ENCODE measurements around the gene ISCA1. TPM values are rescaled to one million over a fixed set of nuclear protein-coding genes. Genes with fewer than 3 reads are reported as not detected.
"Not testable (repeated sequence)": the region's sequence is repeated elsewhere in the genome, so short reads cannot be mapped to it uniquely, and the experiment has no call there.

ISCA1 gene
- total RNA-seq, 3 donors from 2014 or later = 37.1 to 43.4 (median 42.1) TPM

DNA sequence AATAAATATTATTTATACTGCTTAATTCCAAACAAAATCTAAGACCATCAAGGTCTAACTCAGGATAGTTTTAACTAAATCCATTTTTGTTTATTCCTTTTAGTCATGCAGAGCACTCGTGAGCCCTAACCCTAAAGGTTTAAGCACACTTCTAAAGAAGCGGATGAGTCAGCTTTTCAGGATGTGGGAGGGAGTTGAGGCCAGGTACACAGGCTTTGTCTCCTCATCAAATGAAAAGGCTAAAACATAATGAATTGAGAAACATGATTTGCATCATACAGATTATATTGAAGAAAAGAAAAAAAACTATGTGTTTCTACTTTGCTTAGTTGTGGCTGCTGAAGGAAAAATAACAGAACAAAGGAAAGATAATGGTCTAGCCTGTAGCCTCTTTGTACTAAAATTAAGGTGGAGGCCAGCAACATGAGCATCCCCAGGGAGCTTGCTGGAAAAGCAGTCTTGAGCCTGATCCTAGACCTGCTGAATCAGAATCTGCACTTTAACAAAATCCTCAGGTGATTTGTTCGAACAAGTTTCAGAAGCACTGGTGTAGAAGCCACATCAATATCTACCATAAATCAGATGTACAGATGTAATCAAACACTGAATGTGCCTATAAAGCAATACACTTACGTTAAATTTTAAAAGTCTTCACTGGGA lies 21.1 kb upstream of the ISCA1 start:
- ATAC-seq = peak; percentile 98
- H3K36me3 Mint-ChIP-seq (ENCODE audit: insufficient read depth) = peaks cover 53% of the 10 kb centered on the region
- no peaks in the 10 kb centered on the region for H3K27me3 Mint-ChIP-seq (ENCODE audit: low read depth)
- H3K4me1 Mint-ChIP-seq (ENCODE audit: low read depth) = peaks cover 18% of the 10 kb centered on the region
- DNase-seq = peak; percentile 47
- peak overlapping the region; percentile 57 for H3K4me3 Mint-ChIP-seq
- no peaks in the 10 kb centered on the region for H3K9me3 Mint-ChIP-seq

DNA sequence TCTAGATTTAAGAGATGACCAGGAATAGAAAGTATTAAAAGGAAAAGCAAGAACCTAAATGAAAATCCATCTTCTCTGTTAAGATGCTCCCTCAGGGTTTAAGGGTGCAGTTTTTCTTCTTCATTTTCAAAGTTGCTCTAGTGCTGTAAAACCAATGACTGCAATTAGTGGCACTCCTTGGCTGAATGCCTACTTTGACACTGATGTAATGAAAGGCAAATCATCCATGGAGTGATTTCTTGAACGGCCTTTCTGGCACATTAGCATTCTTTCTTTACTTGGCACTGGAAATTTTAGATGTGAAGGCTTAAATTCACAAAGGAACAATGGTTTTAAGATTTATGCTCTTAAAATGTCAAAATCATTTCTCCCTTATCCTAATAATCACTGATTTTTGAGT lies 19.3 kb upstream of the ISCA1 start:
- H3K4me1 Mint-ChIP-seq (ENCODE audit: low read depth) = peaks cover 18% of the 10 kb centered on the region
- no peaks in the 10 kb centered on the region for H3K27me3 Mint-ChIP-seq (ENCODE audit: low read depth)
- H3K4me3 Mint-ChIP-seq = no peak overlapping the region
- ATAC-seq = no peak
- peaks cover 53% of the 10 kb centered on the region for H3K36me3 Mint-ChIP-seq (ENCODE audit: insufficient read depth)
- DNase-seq = no peak
- H3K9me3 Mint-ChIP-seq = no peaks in the 10 kb centered on the region

DNA sequence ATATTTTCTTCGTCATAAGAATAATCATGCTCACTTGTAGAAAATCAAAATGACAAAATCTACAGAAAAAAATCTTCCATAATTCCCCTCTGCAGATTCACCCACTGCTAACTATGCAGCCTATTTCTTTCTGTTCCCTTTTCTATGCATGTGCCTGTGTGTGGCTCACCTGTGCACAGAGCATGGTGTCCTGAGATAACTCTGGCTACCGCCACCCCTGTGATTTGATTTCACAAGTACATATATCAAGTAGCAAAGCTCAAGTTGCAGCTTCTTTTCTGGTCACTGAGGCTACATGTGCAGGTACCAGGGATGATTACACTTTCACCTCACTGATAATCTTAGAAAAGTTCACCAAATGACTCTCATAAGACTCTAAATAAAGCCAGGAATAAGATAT lies 18.4 kb upstream of the ISCA1 start:
- no peaks in the 10 kb centered on the region for H3K9me3 Mint-ChIP-seq
- peaks cover 16% of the 10 kb centered on the region for H3K4me1 Mint-ChIP-seq (ENCODE audit: low read depth)
- ATAC-seq (no peak), DNase-seq (no peak)
- H3K36me3 Mint-ChIP-seq (ENCODE audit: insufficient read depth) = peaks cover 49% of the 10 kb centered on the region
- no peaks in the 10 kb centered on the region for H3K27me3 Mint-ChIP-seq (ENCODE audit: low read depth)
- H3K4me3 Mint-ChIP-seq = no peak overlapping the region

DNA sequence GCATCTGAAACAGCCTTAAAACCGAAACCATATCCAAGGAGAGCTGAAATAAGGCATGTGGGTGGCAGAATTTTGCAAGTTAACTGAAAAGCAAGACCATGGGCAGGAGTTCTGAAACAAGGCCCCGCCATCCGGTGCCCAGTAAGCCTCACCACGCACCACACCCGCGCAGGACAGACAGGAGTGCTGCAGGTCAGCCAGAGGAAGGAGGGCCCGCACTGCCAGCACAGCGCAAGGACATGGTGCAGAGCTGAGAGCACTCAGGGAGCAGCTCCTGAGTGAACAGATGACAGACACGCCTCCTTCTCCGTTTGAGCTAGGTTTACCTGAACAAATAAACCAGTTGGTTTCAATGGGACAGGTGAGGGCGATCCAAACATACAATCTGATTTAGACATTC lies 16.5 kb upstream of the ISCA1 start:
- ATAC-seq (no peak), DNase-seq (no peak)
- Mint-ChIP-seq H3K4me3 (no peak overlapping the region), H3K9me3 (no peaks in the 10 kb centered on the region), H3K27me3 (ENCODE audit: low read depth) (no peaks in the 10 kb centered on the region), H3K4me1 (ENCODE audit: low read depth) (peaks cover 9% of the 10 kb centered on the region), H3K36me3 (ENCODE audit: insufficient read depth) (peaks cover 42% of the 10 kb centered on the region)

DNA sequence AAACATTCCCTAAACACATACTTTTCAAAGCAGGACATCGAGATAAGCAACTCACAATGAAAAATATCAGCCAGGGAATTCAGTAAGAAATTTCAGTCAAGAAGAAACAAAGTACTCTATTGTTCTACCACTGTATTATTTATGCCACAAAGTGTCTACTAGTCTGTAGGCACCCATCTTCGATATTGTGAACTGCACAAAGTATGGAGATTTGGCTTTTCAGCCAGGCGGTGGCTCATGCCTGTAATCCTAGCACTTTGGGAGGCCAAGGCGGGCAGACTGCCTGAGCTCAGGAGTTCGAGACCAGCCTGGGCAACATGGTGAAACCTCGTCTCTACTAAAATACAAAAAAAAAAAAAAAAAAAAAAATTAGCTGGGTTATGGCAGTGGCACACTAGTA lies 8.0 kb upstream of the ISCA1 start:
- H3K36me3 Mint-ChIP-seq (ENCODE audit: insufficient read depth) = peaks cover 16% of the 10 kb centered on the region
- H3K4me1 Mint-ChIP-seq (ENCODE audit: low read depth) = not testable (repeated sequence)

DNA sequence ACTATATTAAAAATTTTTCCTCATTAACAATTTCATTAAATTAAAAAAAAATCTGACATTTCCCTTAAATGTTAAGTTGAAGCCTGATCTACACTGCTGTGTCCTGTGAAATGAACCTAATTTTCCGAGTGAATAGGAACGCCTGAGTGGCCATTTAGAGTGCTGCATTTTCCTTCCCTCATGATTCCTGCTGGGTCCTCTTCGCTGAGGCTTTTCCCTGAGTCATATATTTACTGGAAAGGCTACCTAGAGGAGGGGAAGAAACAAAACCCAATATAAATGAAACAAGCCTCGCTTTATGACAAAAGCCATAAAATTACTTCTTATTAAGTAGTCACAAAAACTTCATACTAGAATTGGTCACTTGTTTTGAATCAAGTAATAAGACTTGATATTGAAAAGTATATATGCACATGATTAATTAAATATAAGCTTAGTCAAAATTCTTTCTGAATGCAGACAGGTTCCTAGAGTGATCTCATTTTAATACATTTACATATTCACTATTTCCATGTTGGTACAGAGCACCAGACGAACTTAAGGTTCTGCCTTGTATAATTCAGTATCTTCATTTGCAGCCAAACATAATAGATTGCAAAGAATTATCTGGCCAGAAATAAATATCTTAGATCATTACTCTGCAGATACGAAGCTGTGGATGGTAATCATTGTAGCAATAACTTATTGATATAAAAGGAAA lies 6.3 kb upstream of the ISCA1 start:
- DNase-seq (no peak), ATAC-seq (no peak)
- Mint-ChIP-seq H3K4me3 (no peak overlapping the region), H3K9me3 (no peaks in the 10 kb centered on the region), H3K27me3 (ENCODE audit: low read depth) (no peaks in the 10 kb centered on the region), H3K4me1 (ENCODE audit: low read depth) (peaks cover 2% of the 10 kb centered on the region), H3K36me3 (ENCODE audit: insufficient read depth) (peaks cover 11% of the 10 kb centered on the region)

More for the DNA sequence above, 8.0 kb upstream of the ISCA1 start:
- not testable (repeated sequence) for DNase-seq; H3K27me3 Mint-ChIP-seq (ENCODE audit: low read depth); ATAC-seq; H3K9me3 Mint-ChIP-seq; H3K4me3 Mint-ChIP-seq

- Mint-ChIP-seq H3K4me3 (no peak overlapping the region), H3K27me3 (ENCODE audit: low read depth) (no peaks in the 10 kb centered on the region), H3K36me3 (ENCODE audit: insufficient read depth) (peaks cover 7% of the 10 kb centered on the region), H3K4me1 (ENCODE audit: low read depth) (peaks cover 9% of the 10 kb centered on the region), H3K9me3 (no peaks in the 10 kb centered on the region)
- no peak for ATAC-seq
- no peak for DNase-seq
These were observed 4.7 kb upstream of the ISCA1 start for GRCh38 chr9:86287013-86287412.

DNA sequence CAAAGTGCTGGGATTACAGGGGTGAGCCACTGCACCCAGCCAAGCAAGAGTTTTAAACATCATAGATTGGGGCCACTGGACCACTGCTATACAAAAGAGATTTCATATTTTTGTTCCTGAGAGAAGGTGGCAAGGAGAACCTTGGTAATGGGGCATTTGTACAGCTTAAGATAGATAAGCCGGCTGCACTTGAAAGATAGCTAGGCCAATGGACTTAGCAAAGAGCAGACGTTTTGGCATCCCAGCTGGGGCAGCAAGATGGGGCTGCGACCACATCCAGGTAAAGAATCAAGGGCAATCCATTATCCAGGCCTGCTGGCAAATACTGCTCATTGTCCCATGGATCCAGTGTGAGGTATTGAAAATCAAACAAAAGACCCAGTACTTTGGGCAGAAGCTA lies 3.9 kb upstream of the ISCA1 start:
- ATAC-seq (no peak), DNase-seq (no peak)
- Mint-ChIP-seq H3K36me3 (ENCODE audit: insufficient read depth) (peaks cover 7% of the 10 kb centered on the region), H3K27me3 (ENCODE audit: low read depth) (no peaks in the 10 kb centered on the region), H3K9me3 (no peaks in the 10 kb centered on the region), H3K4me1 (ENCODE audit: low read depth) (peaks cover 12% of the 10 kb centered on the region), H3K4me3 (no peak overlapping the region)

- H3K4me3 Mint-ChIP-seq = no peak overlapping the region
- ATAC-seq (no peak), DNase-seq (no peak)
- H3K36me3 Mint-ChIP-seq (ENCODE audit: insufficient read depth) = peaks cover 7% of the 10 kb centered on the region
- H3K27me3 Mint-ChIP-seq (ENCODE audit: low read depth) = no peaks in the 10 kb centered on the region
- H3K9me3 Mint-ChIP-seq = no peaks in the 10 kb centered on the region
- peaks cover 19% of the 10 kb centered on the region for H3K4me1 Mint-ChIP-seq (ENCODE audit: low read depth)
These were observed 2.9 kb upstream of the ISCA1 start for GRCh38 chr9:86285261-86285660.

DNA sequence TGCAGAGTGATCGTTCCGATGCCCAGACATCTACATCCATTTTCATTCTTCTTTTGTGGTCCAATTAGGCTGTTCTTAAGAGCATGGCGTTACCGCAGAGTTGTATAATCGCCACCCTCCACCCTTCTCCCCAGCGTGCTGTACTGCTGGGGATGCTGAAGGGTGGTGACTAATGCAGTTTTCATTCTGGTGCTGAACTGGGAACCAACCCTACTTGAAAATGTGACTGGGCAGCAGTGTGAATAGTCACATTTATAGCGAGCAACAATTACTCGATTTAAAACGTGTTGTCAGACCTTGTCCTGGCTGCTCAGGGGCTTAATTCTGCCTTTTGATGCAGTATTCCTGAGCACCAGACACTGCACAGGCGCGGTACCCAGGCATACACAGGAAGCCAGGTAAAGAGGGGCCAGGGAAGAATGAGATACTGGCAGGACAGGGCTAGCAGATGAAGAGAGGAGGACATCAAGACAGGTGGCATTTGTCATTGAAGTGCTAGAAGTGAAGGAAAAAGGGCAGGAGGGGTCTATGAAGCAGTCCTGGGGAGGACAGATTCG lies 719 bp upstream of the ISCA1 start:
- H3K36me3 Mint-ChIP-seq (ENCODE audit: insufficient read depth) = peaks cover 16% of the 10 kb centered on the region
- no peaks in the 10 kb centered on the region for H3K27me3 Mint-ChIP-seq (ENCODE audit: low read depth)
- H3K4me1 Mint-ChIP-seq (ENCODE audit: low read depth) = peaks cover 34% of the 10 kb centered on the region
- DNase-seq (no peak), ATAC-seq (peak; percentile 71 to 73)
- no peaks in the 10 kb centered on the region for H3K9me3 Mint-ChIP-seq
- peak overlapping the region; percentile 88 for H3K4me3 Mint-ChIP-seq

DNA sequence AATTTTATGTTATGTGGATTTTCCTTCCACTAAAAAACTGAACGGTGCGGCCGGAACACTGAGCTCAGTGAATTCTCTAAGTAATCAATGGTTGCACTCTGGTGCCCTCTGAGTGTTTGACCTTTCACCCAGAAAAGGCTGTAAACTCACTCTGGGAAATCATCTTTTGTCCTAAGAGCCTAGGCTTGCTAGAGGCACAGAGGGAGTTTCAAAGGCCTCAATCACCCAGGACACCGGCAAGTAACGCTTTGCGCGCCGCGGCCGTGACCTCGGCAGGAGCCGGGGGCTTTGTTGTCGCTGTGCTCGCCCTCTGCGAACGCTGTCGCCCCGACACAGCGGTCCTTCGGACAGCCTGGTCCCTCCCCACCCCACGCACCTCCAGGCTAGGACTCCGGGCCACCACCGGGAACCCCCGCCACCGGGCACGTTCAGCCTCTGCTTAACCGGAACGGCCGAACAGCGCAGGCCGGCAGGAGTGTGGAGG lies 703 bp downstream of the ISCA1 start:
- H3K4me1 Mint-ChIP-seq (ENCODE audit: low read depth) = peaks cover 44% of the 10 kb centered on the region

DNA sequence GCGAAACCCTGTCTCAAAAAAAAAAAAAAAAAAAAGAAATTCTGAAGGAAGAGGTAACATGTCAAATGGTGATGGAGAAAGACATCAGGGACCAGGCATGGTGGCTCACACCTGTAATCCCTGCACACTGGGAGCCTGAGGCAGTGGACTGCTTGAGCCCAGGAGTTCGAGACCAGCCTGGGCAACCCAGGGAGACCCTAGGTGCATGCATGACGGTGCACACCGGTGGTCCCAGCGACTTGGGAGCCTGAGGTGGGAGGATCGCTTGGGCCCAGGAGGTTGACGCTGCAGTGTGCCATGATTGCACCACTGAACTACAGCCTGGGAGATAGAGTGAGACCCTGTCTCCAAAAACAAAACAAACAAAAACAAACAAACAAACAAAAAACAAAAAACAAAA lies 1.8 kb downstream of the ISCA1 start:
- Mint-ChIP-seq H3K27me3 (ENCODE audit: low read depth) (no peaks in the 10 kb centered on the region), H3K9me3 (no peaks in the 10 kb centered on the region), H3K4me1 (ENCODE audit: low read depth) (peaks cover 44% of the 10 kb centered on the region), H3K36me3 (ENCODE audit: insufficient read depth) (peaks cover 17% of the 10 kb centered on the region), H3K4me3 (peak overlapping the region; percentile 88)
- ATAC-seq (no peak), DNase-seq (no peak)

More for the DNA sequence above, 703 bp downstream of the ISCA1 start:
- no peaks in the 10 kb centered on the region for H3K27me3 Mint-ChIP-seq (ENCODE audit: low read depth)
- ATAC-seq (no peak), DNase-seq (no peak)
- no peaks in the 10 kb centered on the region for H3K9me3 Mint-ChIP-seq
- H3K4me3 Mint-ChIP-seq = peak overlapping the region; percentile 88
- H3K36me3 Mint-ChIP-seq (ENCODE audit: insufficient read depth) = peaks cover 17% of the 10 kb centered on the region

DNA sequence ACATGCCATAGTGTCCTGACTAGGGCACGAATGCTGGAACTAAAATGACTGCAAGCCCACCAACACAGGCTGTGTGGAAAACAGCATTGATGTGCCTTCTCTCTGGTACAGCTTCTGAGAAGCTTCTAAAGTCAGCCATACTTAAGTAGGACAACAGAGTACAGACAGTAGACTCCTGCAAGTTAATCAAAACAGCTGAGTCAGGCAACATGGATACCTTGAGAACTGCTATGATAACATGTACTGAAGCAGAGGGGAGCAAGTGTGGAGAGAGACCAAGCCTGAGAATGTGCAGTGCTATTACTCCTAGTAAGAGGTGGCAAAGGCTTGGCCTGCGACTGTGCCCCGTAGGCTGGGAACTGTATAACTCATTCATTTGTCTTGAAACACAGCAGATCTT lies 2.5 kb downstream of the ISCA1 start:
- no peaks in the 10 kb centered on the region for H3K9me3 Mint-ChIP-seq
- peaks cover 17% of the 10 kb centered on the region for H3K36me3 Mint-ChIP-seq (ENCODE audit: insufficient read depth)
- no peaks in the 10 kb centered on the region for H3K27me3 Mint-ChIP-seq (ENCODE audit: low read depth)
- ATAC-seq (no peak), DNase-seq (no peak)
- peak overlapping the region; percentile 54 for H3K4me3 Mint-ChIP-seq
- peaks cover 44% of the 10 kb centered on the region for H3K4me1 Mint-ChIP-seq (ENCODE audit: low read depth)

DNA sequence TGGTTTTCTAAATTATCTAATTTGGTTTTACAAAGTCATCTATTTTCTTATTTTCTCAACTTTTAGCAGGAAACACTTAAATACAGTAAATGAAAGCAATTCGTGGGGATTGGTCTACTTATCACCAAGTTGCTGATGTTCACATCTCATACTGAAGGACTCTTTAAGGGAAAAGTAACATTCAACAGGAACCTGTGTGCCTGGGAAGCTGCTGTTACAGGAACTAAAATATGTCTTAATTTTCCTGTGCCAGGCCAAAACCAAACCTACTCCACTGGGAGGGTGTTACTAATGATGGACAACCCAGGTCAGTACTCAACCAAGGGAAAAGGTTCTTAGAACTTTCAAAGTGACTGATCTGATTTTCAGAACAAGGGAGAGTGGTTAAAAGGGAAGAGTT lies 5.3 kb downstream of the ISCA1 start:
- Mint-ChIP-seq H3K4me1 (ENCODE audit: low read depth) (peaks cover 36% of the 10 kb centered on the region), H3K9me3 (no peaks in the 10 kb centered on the region), H3K4me3 (no peak overlapping the region), H3K36me3 (ENCODE audit: insufficient read depth) (peaks cover 36% of the 10 kb centered on the region), H3K27me3 (ENCODE audit: low read depth) (no peaks in the 10 kb centered on the region)
- no peak for ATAC-seq
- no peak for DNase-seq

- no peak overlapping the region for H3K4me3 Mint-ChIP-seq
These were observed 6.4 kb downstream of the ISCA1 start for GRCh38 chr9:86275962-86276361.

More at GRCh38 chr9:86275962-86276361, 6.4 kb downstream of the ISCA1 start:
- DNase-seq = no peak
- no peaks in the 10 kb centered on the region for H3K9me3 Mint-ChIP-seq
- peaks cover 30% of the 10 kb centered on the region for H3K4me1 Mint-ChIP-seq (ENCODE audit: low read depth)
- peaks cover 43% of the 10 kb centered on the region for H3K36me3 Mint-ChIP-seq (ENCODE audit: insufficient read depth)
- no peaks in the 10 kb centered on the region for H3K27me3 Mint-ChIP-seq (ENCODE audit: low read depth)
- no peak for ATAC-seq
